NB4 (cell line): Measurements from ENCODE around the gene NFATC2.

Source experiments
- POLR2A ChIP-seq: IDR thresholded peaks from 2 replicates; pipeline ENCODE4 v1.6.1; 2011; ENCODE audit warnings: mild to moderate bottlenecking; ENCODE audit not compliant: insufficient read length; ENCODE audit errors: extremely low read depth
- TF ChIP-seq, protein P1 (sequence below): IDR thresholded peaks from one replicate; pipeline ENCODE4 v1.5.1; 2012; ENCODE audit warnings: low read depth, low read length

DNA sequence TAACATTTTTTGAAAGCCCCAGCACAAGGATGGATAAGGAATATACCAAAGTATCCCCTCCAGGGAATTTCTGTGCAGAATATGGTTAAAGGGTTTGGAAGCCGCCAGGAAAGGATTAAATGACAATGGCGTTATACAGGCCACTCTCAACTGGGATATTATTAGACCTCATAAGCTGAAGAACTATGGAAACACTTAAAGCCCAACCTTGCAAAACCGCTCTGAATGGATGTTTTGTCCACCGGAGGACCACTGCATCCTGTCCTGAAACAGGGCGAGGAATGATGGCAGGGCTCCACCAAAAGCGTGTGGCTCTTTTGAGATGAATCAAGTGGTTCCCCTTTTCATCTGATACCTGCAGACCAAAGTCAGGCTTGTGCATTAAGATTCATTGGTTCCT lies 32.4 kb downstream of the NFATC2 start:
- TF ChIP-seq, protein P1, sequence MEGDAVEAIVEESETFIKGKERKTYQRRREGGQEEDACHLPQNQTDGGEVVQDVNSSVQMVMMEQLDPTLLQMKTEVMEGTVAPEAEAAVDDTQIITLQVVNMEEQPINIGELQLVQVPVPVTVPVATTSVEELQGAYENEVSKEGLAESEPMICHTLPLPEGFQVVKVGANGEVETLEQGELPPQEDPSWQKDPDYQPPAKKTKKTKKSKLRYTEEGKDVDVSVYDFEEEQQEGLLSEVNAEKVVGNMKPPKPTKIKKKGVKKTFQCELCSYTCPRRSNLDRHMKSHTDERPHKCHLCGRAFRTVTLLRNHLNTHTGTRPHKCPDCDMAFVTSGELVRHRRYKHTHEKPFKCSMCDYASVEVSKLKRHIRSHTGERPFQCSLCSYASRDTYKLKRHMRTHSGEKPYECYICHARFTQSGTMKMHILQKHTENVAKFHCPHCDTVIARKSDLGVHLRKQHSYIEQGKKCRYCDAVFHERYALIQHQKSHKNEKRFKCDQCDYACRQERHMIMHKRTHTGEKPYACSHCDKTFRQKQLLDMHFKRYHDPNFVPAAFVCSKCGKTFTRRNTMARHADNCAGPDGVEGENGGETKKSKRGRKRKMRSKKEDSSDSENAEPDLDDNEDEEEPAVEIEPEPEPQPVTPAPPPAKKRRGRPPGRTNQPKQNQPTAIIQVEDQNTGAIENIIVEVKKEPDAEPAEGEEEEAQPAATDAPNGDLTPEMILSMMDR, result no peak
- TF ChIP-seq POLR2A, result no peak
